HG03439 (cell line): ENCODE measurements around the gene NOTCH1.

Source experiments
- ATAC-seq: cut with Tn5 transposase; IDR thresholded peaks from one replicate; pipeline ENCODE4 v1.9.1; 2021; ENCODE audit warnings: mild to moderate bottlenecking, moderate library complexity; ENCODE audit not compliant: unreplicated experiment

NOTCH1 gene

DNA sequence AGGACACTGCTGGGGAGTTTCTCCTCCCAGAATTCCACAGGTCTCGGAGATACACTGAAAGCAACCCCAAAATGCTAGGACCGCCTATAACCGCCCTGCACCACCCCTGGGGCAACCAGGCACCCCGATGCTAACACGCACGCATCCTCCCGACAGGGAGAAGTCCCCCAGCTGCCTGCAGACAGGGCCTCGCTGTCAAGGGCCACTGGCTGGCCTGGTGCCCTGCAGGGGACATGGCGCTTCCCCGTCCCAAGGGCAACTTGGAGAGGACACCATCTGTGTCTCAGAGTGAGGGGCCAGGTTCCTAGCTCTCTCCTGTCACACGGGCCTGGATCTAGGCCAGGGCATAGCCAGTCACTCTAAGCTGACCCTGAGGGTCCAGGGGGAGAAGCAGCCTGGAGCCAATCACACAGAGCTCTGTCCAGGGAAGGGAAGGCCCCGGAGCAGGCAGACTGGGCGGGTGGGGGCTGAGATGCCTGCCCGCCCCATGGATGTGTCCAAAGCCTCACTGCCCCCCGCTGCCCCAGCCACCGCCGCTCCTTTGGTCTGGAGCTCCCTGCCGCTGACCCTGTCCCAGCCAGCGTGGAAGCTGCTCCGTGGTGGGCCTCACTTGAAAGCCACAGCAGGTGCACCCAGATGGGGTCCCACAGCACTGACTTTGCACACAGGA, 9.7 kb downstream of the NOTCH1 start:
- ATAC-seq = no peak

DNA sequence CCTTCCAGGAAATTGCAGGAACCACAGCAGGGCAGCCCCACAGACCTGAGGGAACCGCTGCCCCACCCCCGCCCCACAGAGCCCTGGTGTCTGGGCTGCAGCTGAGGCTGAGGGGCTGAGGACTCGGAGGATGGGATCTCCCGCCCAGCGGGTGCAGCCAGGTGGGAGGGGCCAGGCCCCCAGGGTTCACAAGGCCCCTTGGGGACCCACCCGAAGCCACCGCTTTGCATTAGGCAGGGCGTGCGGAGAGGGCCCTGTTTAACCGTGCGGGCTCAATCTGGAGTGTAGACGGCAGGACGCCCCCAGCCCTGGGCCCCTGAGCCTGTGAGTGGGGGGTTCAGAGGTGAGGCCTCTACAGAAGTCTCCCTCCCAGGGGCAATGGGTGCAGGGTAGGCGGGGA, 10.8 kb downstream of the NOTCH1 start:
- ATAC-seq = no peak

GRCh38 chr9:136534366-136534765, 11.5 kb downstream of the NOTCH1 start:
- ATAC-seq = no peak

DNA sequence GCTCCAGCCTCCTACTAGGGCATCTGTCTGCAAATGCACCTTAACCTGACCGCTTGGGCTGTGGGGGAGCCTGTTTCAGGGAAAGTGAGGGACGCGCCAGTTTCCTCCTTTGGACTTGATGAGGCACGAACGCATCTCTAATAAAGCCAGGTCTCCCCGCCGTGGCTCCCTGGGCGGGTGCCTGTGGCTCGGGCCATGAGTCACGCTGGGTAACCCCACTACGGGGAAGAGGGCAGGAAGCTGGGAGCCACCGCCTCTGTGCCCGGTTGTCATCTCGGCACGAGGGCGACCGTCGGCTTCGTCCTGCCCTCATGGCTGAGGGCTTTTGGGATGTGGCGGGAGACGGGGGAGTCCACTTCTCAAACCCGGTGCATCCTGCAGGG, 12.1 kb downstream of the NOTCH1 start:
- no peak for ATAC-seq

DNA sequence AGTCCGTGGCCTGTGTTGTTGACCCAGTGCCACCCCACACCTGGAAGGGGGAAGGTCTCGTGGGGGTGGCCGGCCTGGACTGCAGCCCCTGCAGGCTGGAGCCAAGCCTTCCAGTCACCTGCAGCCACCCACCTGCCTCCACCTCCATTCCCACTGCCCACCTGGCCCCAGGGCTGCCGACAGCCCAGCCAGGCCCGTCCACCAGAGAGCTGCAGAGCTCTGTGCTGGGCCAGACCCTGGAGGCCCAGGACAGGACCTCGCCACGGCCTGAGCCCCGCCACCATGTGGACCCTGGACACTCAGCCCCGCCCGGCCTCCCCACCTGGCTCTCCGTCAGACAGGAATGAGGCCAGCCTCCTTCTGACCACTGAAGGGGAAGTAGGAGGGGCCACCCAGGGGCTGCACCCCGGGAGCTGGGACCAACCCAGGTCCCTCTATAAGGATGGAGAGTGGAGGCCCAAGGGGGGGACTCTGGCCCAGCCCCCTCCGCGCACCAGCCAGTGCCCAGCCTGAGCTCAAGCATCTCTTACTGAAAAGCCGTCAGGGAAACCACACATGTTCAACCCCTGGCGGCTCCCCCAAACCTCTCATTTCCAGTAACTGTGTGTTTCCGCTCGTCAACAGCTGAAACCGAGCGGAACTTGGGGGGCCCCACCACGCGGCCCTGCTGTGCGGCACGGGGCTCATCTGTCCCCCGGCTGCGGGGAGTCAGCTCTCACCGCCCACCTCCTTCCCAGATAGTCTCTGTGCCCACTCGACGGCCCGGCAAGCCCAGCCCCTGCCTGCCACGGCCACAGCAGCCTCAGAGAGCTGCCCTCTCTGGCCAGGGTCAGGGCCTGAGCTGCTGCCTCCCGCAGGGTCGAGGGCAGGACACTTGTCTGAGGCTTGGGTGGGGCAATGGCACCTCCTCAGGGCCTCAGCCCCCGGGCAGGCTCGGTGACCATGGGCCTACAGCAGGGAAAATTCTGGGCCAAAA, 12.8 kb downstream of the NOTCH1 start:
- ATAC-seq = no peak

GRCh38 chr9:136531904-136532798, 13.7 kb downstream of the NOTCH1 start:
- no peak for ATAC-seq

GRCh38 chr9:136531186-136531903, 14.5 kb downstream of the NOTCH1 start:
- no peak for ATAC-seq

DNA sequence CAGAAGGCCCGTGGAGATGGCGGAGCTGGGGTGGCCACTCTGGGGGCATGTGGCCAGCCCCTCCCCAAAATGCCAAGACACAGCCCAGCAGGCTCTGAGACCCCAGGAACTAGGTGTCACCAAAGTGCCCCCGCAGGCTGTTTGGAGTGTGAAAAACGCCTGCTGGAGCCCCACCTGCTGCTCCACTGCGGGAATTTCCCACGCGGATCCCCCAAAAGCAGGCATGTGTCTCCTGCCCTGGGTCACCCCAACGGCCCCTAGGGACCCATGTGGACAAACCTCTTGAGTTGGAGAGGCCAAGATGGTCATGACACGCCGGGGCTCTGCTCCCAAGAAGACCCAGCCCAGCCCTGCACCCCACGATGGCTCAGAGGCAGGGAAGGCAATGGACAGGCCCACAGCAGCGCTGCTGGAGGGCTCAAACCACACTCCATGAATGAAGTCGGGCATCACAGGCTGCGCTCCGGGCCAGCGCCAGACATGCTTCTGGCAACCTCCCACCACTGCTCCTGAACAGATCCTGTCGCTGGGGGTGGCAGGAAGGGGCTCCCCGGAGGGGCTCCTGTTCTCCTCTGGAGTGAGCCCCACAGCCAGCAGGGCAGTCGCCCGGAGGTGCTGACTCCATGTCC, 15.3 kb downstream of the NOTCH1 start:
- no peak for ATAC-seq

GRCh38 chr9:136529516-136530460, 16.1 kb downstream of the NOTCH1 start:
- no peak for ATAC-seq

- ATAC-seq = no peak
These were observed 17.0 kb downstream of the NOTCH1 start for GRCh38 chr9:136528716-136529341.

GRCh38 chr9:136527721-136528710, 17.8 kb downstream of the NOTCH1 start:
- no peak for ATAC-seq

DNA sequence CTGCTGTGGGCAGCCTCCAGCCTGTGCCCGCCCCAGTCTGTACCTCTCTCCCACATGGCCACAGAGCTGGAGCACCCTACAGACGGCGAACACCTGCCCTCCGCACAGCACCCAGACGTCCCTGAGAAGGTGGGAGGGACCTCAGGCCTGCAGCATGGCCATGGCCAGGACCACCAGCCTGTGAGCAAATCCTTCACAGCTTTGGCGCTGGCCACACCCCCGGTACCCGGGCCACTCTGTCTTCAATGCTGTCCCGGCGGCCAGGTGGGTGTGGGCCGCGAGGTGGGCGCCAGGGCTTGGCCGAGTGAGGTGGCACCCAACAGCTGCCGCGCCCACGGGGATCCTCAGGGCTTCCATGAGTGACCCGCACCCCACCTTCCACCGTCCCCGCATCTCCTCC, 18.7 kb downstream of the NOTCH1 start:
- ATAC-seq = no peak

- no peak for ATAC-seq
These were observed 19.2 kb downstream of the NOTCH1 start for GRCh38 chr9:136526625-136527066.

GRCh38 chr9:136525841-136526499, 19.9 kb downstream of the NOTCH1 start:
- ATAC-seq = no peak

DNA sequence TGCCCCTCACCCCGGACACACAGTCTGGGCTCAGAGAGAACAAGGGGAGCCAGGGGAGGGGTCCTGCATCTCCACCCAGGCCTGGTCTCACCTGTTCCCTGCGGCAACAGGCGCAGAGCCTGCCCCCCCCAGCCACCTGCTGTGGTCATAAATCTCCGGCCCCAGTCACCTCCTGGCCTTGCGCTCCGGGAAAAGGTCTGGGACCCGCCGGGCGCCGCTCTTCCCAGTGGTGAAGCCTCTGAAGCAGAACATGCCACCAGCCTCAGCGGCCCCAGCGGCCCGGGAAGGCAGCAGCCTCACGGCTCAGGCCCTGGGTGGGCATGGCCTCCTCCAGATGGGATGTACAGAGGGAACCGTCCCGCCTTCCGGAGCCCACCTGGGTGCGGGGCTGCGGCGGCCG, 20.6 kb downstream of the NOTCH1 start:
- ATAC-seq = no peak

DNA sequence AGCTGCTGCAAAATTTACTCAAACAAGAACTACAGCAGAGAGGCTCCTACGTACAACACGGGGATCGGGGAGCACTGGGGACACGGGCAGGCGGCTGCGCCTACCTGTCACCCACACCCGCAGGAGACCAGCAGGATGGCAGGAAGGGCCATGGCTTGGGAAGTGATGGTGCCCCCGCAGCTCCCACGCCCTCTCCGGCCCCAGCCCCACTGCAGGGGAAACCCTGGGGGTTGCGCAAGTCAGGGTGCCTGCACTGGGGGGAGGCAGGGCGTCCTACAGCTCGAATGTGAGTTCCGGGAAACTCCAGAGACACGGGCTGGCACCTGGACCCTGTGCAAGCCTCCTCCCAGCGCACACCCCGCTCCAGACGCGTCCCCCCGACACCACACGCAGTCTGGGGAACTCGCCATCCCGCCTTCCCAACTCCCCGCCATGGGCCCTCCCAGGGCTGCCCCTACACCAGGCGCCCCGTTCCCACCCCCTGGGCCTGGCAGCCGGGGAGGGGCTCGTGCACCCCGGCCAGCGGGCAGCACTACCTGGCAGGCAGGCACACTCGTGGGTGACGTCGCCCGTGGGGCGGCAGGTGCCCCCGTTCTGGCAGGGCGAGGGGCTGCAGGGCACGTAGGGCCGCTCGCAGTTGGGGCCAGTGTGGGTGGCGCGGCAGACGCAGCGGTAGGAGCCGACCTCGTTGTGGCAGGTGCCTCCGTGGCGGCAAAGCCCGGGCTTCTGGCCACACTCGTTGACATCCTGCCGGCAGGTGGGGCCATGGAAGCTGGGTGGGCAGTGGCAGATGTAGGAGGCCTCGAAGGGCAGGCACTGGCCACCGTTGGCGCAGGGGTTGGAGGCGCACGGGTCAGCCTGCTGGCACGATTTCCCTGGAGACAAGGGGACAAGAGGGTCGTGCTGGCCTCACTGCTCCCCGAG, 23.3 kb downstream of the NOTCH1 start:
- no peak for ATAC-seq
